K562 (cell line): ENCODE measurements around the gene COPE. TPM values are rescaled to one million over a fixed set of nuclear protein-coding genes. Genes with fewer than 3 reads are reported as not detected.

Experiments used
- BCLAF1 ChIP-seq, 2 experiments: fragments of 450-650 bp in 1 of 2; IDR thresholded peaks; 2 replicates each; pipeline ENCODE4 v1.6.1; 2011 to 2017; ENCODE audit warnings: low read depth in 2 of 2, antibody characterized with exemption in 1 of 2, borderline replicate concordance in 1 of 2, low read length in 1 of 2, mild to moderate bottlenecking in 1 of 2, mixed read lengths in 1 of 2; ENCODE audit not compliant: control insufficient read depth in 1 of 2
- FOXA1 ChIP-seq: fragments of 450-650 bp; IDR thresholded peaks from 2 replicates; pipeline ENCODE4 v1.6.1; 2016; ENCODE audit warnings: mild to moderate bottlenecking, borderline replicate concordance
- KAT8 ChIP-seq: fragments of 450-650 bp; IDR thresholded peaks from 2 replicates; pipeline ENCODE4 v1.6.1; 2016; ENCODE audit warnings: low read depth, mild to moderate bottlenecking
- MNT ChIP-seq, 2 experiments: fragments of 450-650 bp; conservative IDR thresholded peaks; 2 replicates each; pipeline ENCODE4 v1.6.1; 2017; ENCODE audit warnings: mild to moderate bottlenecking in 2 of 2, moderate library complexity in 2 of 2
- MTF1 ChIP-seq: fragments of 250-450 bp; sonication (Bioruptor Pico); IDR thresholded peaks from 2 replicates; pipeline ENCODE4 v1.9.0; 2021; ENCODE audit warnings: moderate library complexity, mild to moderate bottlenecking, inconsistent platforms, borderline replicate concordance
- PATZ1 ChIP-seq: fragments of 250-450 bp; sonication (Bioruptor Pico); IDR thresholded peaks from 2 replicates; pipeline ENCODE4 v1.5.0; 2020; ENCODE audit warnings: mild to moderate bottlenecking, borderline replicate concordance
- PTTG1 ChIP-seq: fragments of 450-650 bp; IDR thresholded peaks from 2 replicates; pipeline ENCODE4 v1.6.1; 2016; ENCODE audit warnings: low read depth, mild to moderate bottlenecking, missing genetic modification characterization, missing compliant biosample characterization
- SP1 ChIP-seq: sonication (generic); formaldehyde crosslinking; IDR thresholded peaks from 2 replicates; pipeline ENCODE4 v1.8.1; 2022; ENCODE audit warnings: mild to moderate bottlenecking, missing genetic modification reagents
- SRSF3 ChIP-seq: fragments of 200-400 bp; formaldehyde crosslinking; IDR thresholded peaks from 2 replicates; pipeline ENCODE4 v1.6.1; 2016; ENCODE audit warnings: mild to moderate bottlenecking, low read length, moderate library complexity; ENCODE audit not compliant: insufficient read depth
- TAL1 ChIP-seq: fragments of 450-650 bp; IDR thresholded peaks from 2 replicates; pipeline ENCODE4 v1.6.1; 2016; ENCODE audit warnings: mild to moderate bottlenecking
- TEAD2 ChIP-seq: fragments of 450-650 bp; IDR thresholded peaks from 2 replicates; pipeline ENCODE4 v1.6.1; 2016; ENCODE audit warnings: missing genetic modification characterization, control low read depth, missing compliant biosample characterization
- ZC3H4 ChIP-seq: sonication (generic); formaldehyde crosslinking; IDR thresholded peaks from 2 replicates; pipeline ENCODE4 v1.9.0; 2021; ENCODE audit warnings: missing genetic modification reagents, borderline replicate concordance
- ZNF146 ChIP-seq: IDR thresholded peaks from one replicate; pipeline ENCODE4 v1.6.1; 2018; ENCODE audit warnings: missing compliant biosample characterization; ENCODE audit not compliant: unreplicated experiment
- ZNF436 ChIP-seq: fragments of 250-450, 450-650 bp; sonication (Bioruptor Pico); formaldehyde crosslinking; IDR thresholded peaks from 2 replicates; pipeline ENCODE4 v1.7.0; 2020; ENCODE audit warnings: mild to moderate bottlenecking
- ZSCAN29 ChIP-seq: fragments of 450-650 bp; IDR thresholded peaks from 2 replicates; pipeline ENCODE4 v1.6.1; 2017
- polyA plus RNA-seq, 8 experiments: library from polyadenylated mRNA; depleted of rRNA in 4 of 8; stranded (reverse) in 5 of 8; unstranded in 3 of 8; fragments of >200 nt; fragmentation: Nextera tagmentation in 2 of 8; fragmentation: Illumina TruSeq in 1 of 8; extraction: Ambion mirVana in 2 of 8; extraction: Trizol in 1 of 8; gene quantifications; 2 replicates each; pipeline versions ENCODE4 v1.2.1 to v1.2.3, GENCODE V29; 2011 to 2014; ENCODE audit warnings: inconsistent platforms in 1 of 8, missing spikeins in 1 of 8
- total RNA-seq, 7 experiments: library from RNA; depleted of rRNA in 6 of 7; stranded (reverse); fragments of >200 nt in 6 of 7; fragmentation: Illumina TruSeq in 2 of 7; extraction: Trizol in 2 of 7; gene quantifications; 2 replicates each; pipeline versions ENCODE4 v1.2.1 to v1.2.3, GENCODE V29; 2011 to 2021; ENCODE audit warnings: low replicate concordance in 1 of 7
- TF ChIP-seq, protein P1 (sequence below): fragments of 200-800 bp; sonication (Bioruptor generic); IDR thresholded peaks from 2 replicates; pipeline ENCODE4 v1.6.1; 2017; ENCODE audit warnings: missing genetic modification characterization, missing compliant biosample characterization
- TF ChIP-seq, protein P2 (sequence below): sonication (generic); formaldehyde crosslinking; IDR thresholded peaks from 2 replicates; pipeline ENCODE4 v1.8.1; 2022; ENCODE audit warnings: missing genetic modification reagents

The COPE gene
- total and polyA plus RNA-seq, 9 of the 15 experiments (the other 6 are each of a cell fraction or from before 2014, with no cell fraction given), result 5.8 to 273 (median 147) TPM

GRCh38 chr19:18919086-18919899 lies at the start of gene COPE, which contains the start of gene DDX49 (continued):
- peak; percentile 94 to 98 for TF ChIP-seq MNT (conservative IDR thresholded peaks at IDR 0.05)
- TF ChIP-seq ZNF146 (CRISPR knock-in tag), result no peak
- no peak for TF ChIP-seq PTTG1 (tag)
- TF ChIP-seq PATZ1, result no peak
- TF ChIP-seq TEAD2, result no peak
- TF ChIP-seq BCLAF1 (IDR thresholded peaks at IDR 0.05; ENCODE audit: borderline replicate concordance in 1 of 2, control insufficient read depth in 1 of 2, low read depth in 2 of 2, low read length in 1 of 2), result no peak
- TF ChIP-seq TAL1, result no peak
- TF ChIP-seq KAT8, result peak; percentile 65; the same call in 1 of the 2 replicates
- no peak for TF ChIP-seq MTF1 (CRISPR knock-in tag)
- TF ChIP-seq ZC3H4 (CRISPR knock-in tag), result no peak
- TF ChIP-seq SP1 (CRISPR knock-in tag), result peak; percentile 87
- TF ChIP-seq, protein P1, sequence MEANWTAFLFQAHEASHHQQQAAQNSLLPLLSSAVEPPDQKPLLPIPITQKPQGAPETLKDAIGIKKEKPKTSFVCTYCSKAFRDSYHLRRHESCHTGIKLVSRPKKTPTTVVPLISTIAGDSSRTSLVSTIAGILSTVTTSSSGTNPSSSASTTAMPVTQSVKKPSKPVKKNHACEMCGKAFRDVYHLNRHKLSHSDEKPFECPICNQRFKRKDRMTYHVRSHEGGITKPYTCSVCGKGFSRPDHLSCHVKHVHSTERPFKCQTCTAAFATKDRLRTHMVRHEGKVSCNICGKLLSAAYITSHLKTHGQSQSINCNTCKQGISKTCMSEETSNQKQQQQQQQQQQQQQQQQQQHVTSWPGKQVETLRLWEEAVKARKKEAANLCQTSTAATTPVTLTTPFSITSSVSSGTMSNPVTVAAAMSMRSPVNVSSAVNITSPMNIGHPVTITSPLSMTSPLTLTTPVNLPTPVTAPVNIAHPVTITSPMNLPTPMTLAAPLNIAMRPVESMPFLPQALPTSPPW (CRISPR knock-in tag), result peak; percentile 78
- TF ChIP-seq, protein P2, sequence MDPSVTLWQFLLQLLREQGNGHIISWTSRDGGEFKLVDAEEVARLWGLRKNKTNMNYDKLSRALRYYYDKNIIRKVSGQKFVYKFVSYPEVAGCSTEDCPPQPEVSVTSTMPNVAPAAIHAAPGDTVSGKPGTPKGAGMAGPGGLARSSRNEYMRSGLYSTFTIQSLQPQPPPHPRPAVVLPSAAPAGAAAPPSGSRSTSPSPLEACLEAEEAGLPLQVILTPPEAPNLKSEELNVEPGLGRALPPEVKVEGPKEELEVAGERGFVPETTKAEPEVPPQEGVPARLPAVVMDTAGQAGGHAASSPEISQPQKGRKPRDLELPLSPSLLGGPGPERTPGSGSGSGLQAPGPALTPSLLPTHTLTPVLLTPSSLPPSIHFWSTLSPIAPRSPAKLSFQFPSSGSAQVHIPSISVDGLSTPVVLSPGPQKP, result no peak
- TF ChIP-seq FOXA1, result no peak
- TF ChIP-seq SRSF3, result no peak
- no peak for TF ChIP-seq ZSCAN29
- TF ChIP-seq ZNF436, result no peak
